Neutrophil (primary cell): ENCODE results near the gene JPH3.

Experiments
- H3K27ac ChIP-seq: fragments of 200-600 bp; sonication (generic); 2 replicates; pipeline ENCODE4 v1.5.1; 2016; ENCODE audit warnings: mild to moderate bottlenecking, moderate library complexity
- H3K27me3 ChIP-seq: fragments of 200-600 bp; sonication (generic); 2 replicates; pipeline ENCODE4 v1.6.0; 2016; ENCODE audit warnings: mild to moderate bottlenecking
- H3K36me3 ChIP-seq: fragments of 200-600 bp; sonication (generic); 2 replicates; pipeline ENCODE4 v1.5.1; 2017
- H3K4me1 ChIP-seq, 2 experiments: fragments of 200-600 bp in 1 of 2; sonication (generic) in 1 of 2; 1 replicate in 1 of 2; 2 replicates in 1 of 2; pipeline versions ENCODE4 v1.5.1 to v1.6.1; 2013 to 2016; ENCODE audit warnings: low read depth in 1 of 2, low read length in 1 of 2, mild to moderate bottlenecking in 1 of 2, moderate library complexity in 1 of 2; ENCODE audit not compliant: control insufficient read depth in 1 of 2, insufficient read depth in 1 of 2
- H3K4me3 ChIP-seq, 2 experiments: fragments of 200-600 bp in 1 of 2; sonication (generic) in 1 of 2; 1 replicate in 1 of 2; 2 replicates in 1 of 2; pipeline ENCODE4 v1.5.1; 2013 to 2016; ENCODE audit warnings: low read depth in 1 of 2, low read length in 1 of 2, mild to moderate bottlenecking in 1 of 2, moderate library complexity in 1 of 2
- H3K9me3 ChIP-seq: fragments of 200-600 bp; sonication (generic); 2 replicates; pipeline ENCODE4 v1.5.1; 2016
- TF ChIP-seq, protein P1 (sequence below): fragments of 200-600 bp; sonication (generic); IDR thresholded peaks from 2 replicates; pipeline ENCODE4 v1.5.1; 2016; ENCODE audit warnings: antibody characterized with exemption

JPH3 gene

GRCh38 chr16:87636741-87637140 is 34.4 kb downstream of the JPH3 start:
- H3K4me3 ChIP-seq = no peak overlapping the region
- H3K27ac ChIP-seq = no peak overlapping the region
- peaks cover 3 to 5% of the 10 kb centered on the region in 2 experiments for H3K4me1 ChIP-seq
- H3K36me3 ChIP-seq = no peaks in the 10 kb centered on the region
- H3K9me3 ChIP-seq = no peaks in the 10 kb centered on the region
- TF ChIP-seq, protein P1, sequence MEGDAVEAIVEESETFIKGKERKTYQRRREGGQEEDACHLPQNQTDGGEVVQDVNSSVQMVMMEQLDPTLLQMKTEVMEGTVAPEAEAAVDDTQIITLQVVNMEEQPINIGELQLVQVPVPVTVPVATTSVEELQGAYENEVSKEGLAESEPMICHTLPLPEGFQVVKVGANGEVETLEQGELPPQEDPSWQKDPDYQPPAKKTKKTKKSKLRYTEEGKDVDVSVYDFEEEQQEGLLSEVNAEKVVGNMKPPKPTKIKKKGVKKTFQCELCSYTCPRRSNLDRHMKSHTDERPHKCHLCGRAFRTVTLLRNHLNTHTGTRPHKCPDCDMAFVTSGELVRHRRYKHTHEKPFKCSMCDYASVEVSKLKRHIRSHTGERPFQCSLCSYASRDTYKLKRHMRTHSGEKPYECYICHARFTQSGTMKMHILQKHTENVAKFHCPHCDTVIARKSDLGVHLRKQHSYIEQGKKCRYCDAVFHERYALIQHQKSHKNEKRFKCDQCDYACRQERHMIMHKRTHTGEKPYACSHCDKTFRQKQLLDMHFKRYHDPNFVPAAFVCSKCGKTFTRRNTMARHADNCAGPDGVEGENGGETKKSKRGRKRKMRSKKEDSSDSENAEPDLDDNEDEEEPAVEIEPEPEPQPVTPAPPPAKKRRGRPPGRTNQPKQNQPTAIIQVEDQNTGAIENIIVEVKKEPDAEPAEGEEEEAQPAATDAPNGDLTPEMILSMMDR = no peak
- H3K27me3 ChIP-seq = peaks cover 48% of the 10 kb centered on the region

DNA sequence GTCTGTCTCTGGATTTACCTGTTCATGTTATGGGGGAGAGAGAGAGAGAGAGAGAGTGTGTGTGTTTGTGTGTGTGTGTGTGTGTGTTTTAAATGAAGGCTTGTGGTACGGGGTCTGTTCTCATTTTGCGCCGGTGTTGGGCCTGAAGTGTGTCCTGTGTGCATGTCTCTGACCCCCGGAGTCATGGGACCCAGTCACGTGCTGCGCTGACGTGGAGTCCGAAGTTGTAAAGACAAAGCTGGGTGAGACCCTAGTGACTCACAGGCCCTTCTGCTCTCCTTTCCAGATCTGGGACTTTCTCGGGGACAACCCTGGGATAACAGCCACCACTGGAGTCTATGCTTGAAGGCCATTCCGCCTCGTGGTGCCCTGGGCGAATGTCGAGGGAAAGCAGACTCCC is 35.0 kb downstream of the JPH3 start:
- TF ChIP-seq, protein P1 = no peak
- Histone ChIP-seq H3K4me1 (peaks cover 3 to 5% of the 10 kb centered on the region in 2 experiments), H3K9me3 (no peaks in the 10 kb centered on the region), H3K4me3 (no peak overlapping the region), H3K27me3 (peaks cover 41% of the 10 kb centered on the region), H3K36me3 (no peaks in the 10 kb centered on the region), H3K27ac (no peak overlapping the region)

- Histone ChIP-seq H3K4me3 (no peak overlapping the region), H3K27ac (no peak overlapping the region), H3K9me3 (no peaks in the 10 kb centered on the region), H3K4me1 (peaks cover 3 to 5% of the 10 kb centered on the region in 2 experiments), H3K36me3 (no peaks in the 10 kb centered on the region), H3K27me3 (peaks cover 34% of the 10 kb centered on the region)
- TF ChIP-seq, protein P1 = no peak
These were observed 36.4 kb downstream of the JPH3 start for GRCh38 chr16:87638736-87639135.

GRCh38 chr16:87641721-87642120 is 39.4 kb downstream of the JPH3 start:
- Histone ChIP-seq H3K4me1 (no peaks in the 10 kb centered on the region), H3K4me3 (no peak overlapping the region), H3K27me3 (peaks cover 14% of the 10 kb centered on the region), H3K36me3 (no peaks in the 10 kb centered on the region), H3K27ac (no peak overlapping the region), H3K9me3 (no peaks in the 10 kb centered on the region)
- TF ChIP-seq, protein P1 = no peak

DNA sequence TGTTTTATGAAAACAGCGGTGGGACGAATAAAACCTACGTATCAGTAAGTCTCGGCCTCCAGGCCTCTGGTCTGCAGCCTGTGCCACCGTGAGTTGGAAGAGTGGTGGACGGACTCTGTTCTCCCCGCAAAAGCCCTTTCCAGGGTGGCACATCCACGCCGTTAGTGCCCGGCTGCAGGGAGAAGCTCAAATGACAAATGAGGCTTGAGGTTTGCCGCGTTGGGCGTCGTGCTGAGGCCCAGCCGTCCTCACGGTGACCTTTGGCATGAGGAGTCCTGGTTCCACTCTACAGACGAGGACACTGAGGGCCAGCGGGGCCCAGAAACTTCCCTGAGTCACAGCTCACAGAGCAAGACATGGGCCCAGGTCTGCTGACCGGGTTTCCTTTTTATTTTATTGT is 40.2 kb downstream of the JPH3 start:
- Histone ChIP-seq H3K9me3 (no peaks in the 10 kb centered on the region), H3K27ac (no peak overlapping the region), H3K4me3 (no peak overlapping the region), H3K27me3 (peaks cover 7% of the 10 kb centered on the region), H3K4me1 (no peaks in the 10 kb centered on the region), H3K36me3 (no peaks in the 10 kb centered on the region)
- TF ChIP-seq, protein P1 = no peak

DNA sequence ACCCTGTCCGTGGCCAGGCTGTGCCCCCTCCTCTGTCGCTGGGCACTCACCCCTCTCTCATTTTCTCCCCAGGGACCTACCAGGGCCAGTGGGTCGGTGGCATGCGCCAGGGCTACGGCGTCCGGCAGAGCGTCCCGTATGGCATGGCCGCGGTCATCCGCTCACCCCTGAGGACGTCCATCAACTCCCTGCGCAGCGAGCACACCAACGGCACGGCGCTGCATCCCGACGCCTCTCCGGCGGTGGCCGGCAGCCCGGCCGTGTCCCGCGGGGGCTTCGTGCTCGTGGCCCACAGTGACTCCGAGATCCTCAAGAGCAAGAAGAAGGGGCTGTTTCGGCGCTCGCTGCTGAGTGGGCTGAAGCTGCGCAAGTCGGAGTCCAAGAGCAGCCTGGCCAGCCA is 41.9 kb downstream of the JPH3 start:
- Histone ChIP-seq H3K9me3 (no peaks in the 10 kb centered on the region), H3K27ac (no peak overlapping the region), H3K27me3 (peaks cover 7% of the 10 kb centered on the region), H3K4me1 (no peaks in the 10 kb centered on the region), H3K4me3 (no peak overlapping the region), H3K36me3 (no peaks in the 10 kb centered on the region)
- TF ChIP-seq, protein P1 = no peak
